ENCODE data around the gene DNAJC12.
"Not testable (repeated sequence)": the region's sequence is repeated elsewhere in the genome, so short reads cannot be mapped to it uniquely, and the experiment has no call there.

DNAJC12 gene

GRCh38 chr10:67762567-67762966 is 75.4 kb downstream of the DNAJC12 start:
- not testable (repeated sequence) for DNase-seq (ENCODE audit: low read depth)

GRCh38 chr10:67760272-67760671 is 77.7 kb downstream of the DNAJC12 start:
- DNase-seq (ENCODE audit: low read depth) = no peak
